Measurements from ENCODE around the gene SCAF1. TPM values are rescaled to one million over a fixed set of nuclear protein-coding genes. Genes with fewer than 3 reads are reported as not detected.
A peak's percentile ranks its signal among the peaks of the same experiment; 100 is the strongest.

The SCAF1 gene
- polyA plus RNA-seq, 2 of the 4 experiments (the other 2 are of a cell fraction): 4.0 to 47.9 TPM

DNA sequence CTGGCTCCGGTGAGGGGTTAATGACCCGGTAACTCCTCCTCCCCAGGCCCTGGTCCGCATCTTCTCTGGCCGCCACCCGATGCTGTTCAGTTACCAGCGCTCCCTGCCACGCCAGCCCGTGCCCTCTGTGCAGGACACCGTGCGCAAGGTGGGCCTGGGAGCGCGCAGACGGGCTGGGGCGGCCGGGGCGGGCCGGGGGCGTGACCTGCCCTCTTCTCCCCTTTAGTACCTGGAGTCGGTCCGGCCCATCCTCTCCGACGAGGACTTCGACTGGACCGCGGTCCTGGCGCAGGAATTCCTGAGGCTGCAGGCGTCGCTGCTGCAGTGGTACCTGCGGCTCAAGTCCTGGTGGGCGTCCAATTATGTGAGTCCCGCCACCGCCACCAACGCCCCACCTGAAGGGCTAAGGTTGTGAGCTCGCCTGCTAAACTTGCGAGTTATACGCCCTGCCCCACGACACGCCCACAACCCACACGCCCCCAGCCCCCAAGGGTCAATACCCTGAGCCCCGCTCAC lies 59.3 kb downstream of the SCAF1 start:
- Histone ChIP-seq H3K27ac (peak overlapping the region in 1 of 2 experiments; percentile 66; a peak in 3 of 6 replicates), H3K4me3 (peak overlapping the region; percentile 31)
- ATAC-seq: peak; percentile 57 to 73

DNA sequence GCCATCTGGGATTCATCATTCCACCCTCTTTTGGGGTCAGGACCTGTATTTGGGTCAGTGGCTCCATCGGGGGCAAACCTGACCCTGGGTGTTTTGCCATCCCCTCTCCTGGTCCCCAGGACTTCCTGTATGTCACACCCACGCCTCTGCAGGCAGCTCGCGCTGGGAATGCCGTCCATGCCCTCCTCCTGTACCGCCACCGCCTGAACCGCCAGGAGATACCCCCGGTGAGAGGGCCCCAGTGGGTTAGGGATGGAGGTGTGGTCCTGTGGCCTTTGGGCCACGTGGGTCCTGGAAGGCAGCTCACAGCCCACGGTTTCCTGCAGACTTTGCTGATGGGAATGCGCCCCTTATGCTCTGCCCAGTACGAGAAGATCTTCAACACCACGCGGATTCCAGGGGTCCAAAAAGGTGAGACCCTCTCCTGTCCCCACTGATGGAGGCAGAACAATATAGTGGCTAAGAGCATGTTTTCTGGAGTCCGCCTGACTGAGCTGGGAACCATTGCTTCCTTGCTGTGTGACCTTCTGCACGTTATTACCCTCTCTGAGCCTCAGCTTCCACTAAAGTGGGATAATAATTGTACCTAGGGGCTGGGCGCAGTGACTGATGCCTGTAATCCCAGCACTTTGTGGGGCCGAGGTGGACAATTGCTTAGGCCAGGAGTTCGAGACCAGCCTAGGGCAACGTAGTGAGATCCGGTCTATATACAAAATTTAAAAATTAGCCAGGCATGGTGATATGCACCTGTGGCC lies 63.1 kb downstream of the SCAF1 start:
- H3K4me1 ChIP-seq: peaks cover 6% of the 10 kb centered on the region; the same call in 1 of the 3 replicates
- H3K9me3 ChIP-seq: no peaks in the 10 kb centered on the region
- no peak overlapping the region for H3K4me2 ChIP-seq
- 83% methylated on average over 22 of the region's 22 CpGs for WGBS (ENCODE audit: missing lambda C conversion rate)
- CTCF ChIA-PET: interaction anchor here (0.7 to 5.9 kb wide), 4 partner anchors 8 to 15 kb away, joined by 3 to 29 read pairs (median 4); no protein-coding TSS in a partner anchor
- H3K4me3 ChIP-seq: no peak overlapping the region
- no peak overlapping the region for H3K27ac ChIP-seq
- TF ChIP-seq FOSL2 (IDR thresholded peaks at IDR 0.05) (no peak), FOSL2 (CRISPR knock-in tag; IDR thresholded peaks at IDR 0.05) (no peak), EP300 (IDR thresholded peaks at IDR 0.05) (no peak), HOXB13 (CRISPR knock-in tag; IDR thresholded peaks at IDR 0.05; ENCODE audit: low read depth) (no peak), ZFP36 (IDR thresholded peaks at IDR 0.05; ENCODE audit: borderline replicate concordance, partially characterized antibody) (peak; percentile 79), KDM1A (IDR thresholded peaks at IDR 0.05; ENCODE audit: low read depth) (0 out of 2 replicates have a peak, but pooled peaks have one; percentile 51), CBX8 (IDR thresholded peaks at IDR 0.05) (no peak)
- DNase-seq (ENCODE audit: low read depth in 1 of 2, low spot score in 1 of 2) (no peak), ATAC-seq (no peak), FAIRE-seq (no peak)
- POLR2A ChIA-PET: no interaction called here

More for the DNA sequence above, 59.3 kb downstream of the SCAF1 start:
- CTCF ChIA-PET: interaction anchor here (1.2 to 1.6 kb wide), 2 partner anchors 15 to 157 kb away, joined by 4 read pairs; no protein-coding TSS in a partner anchor
- TF ChIP-seq CTCF (IDR thresholded peaks at IDR 0.05) (0 out of 3 replicates have a peak, but pooled peaks have one; percentile 9), RCOR1 (IDR thresholded peaks at IDR 0.05; ENCODE audit: low read depth, low read length) (no peak), CEBPB (IDR thresholded peaks at IDR 0.05) (no peak), RAD21 (conservative IDR thresholded peaks at IDR 0.05 in 1 of 2, IDR thresholded peaks at IDR 0.05 in 1 of 2) (0 out of 5 replicates have a peak, but pooled peaks of 1 of the 2 experiments have one; percentile 16), CBX2 (IDR thresholded peaks at IDR 0.05; ENCODE audit: borderline replicate concordance, low read depth) (no peak)
- TF ChIP-seq, protein P1, sequence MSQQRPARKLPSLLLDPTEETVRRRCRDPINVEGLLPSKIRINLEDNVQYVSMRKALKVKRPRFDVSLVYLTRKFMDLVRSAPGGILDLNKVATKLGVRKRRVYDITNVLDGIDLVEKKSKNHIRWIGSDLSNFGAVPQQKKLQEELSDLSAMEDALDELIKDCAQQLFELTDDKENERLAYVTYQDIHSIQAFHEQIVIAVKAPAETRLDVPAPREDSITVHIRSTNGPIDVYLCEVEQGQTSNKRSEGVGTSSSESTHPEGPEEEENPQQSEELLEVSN (IDR thresholded peaks at IDR 0.05; ENCODE audit: borderline replicate concordance, low read depth): no peak
- Histone ChIP-seq H3K4me2 (peak overlapping the region; percentile 91), H3K9me3 (no peaks in the 10 kb centered on the region), H3K4me1 (peaks cover 6% of the 10 kb centered on the region; the same call in 1 of the 3 replicates)
- POLR2A ChIA-PET: no interaction called here
- FAIRE-seq (no peak), DNase-seq (ENCODE audit: low read depth in 1 of 2, low spot score in 1 of 2) (no peak)
- WGBS (ENCODE audit: missing lambda C conversion rate): 16% methylated on average over 38 of the region's 40 CpGs

- H3K4me2 ChIP-seq: no peak overlapping the region
- no peak for FAIRE-seq
- no peak overlapping the region for H3K27ac ChIP-seq
- 79% methylated on average over 12 of the region's 16 CpGs for WGBS (ENCODE audit: missing lambda C conversion rate)
- ATAC-seq: no peak
- no peak overlapping the region for H3K4me3 ChIP-seq
- ChIA-PET POLR2A (no interaction called here), CTCF (interaction anchor here (5.9 kb wide), 1 partner anchor 11 kb away, joined by 29 read pairs; no protein-coding TSS in a partner anchor)
- H3K4me1 ChIP-seq: peaks cover 6% of the 10 kb centered on the region; the same call in 1 of the 3 replicates
- no peak for DNase-seq (ENCODE audit: low read depth in 1 of 2, low spot score in 1 of 2)
- no peak for TF ChIP-seq ZC3H11A (IDR thresholded peaks at IDR 0.05)
- no peak for TF ChIP-seq CBX2 (IDR thresholded peaks at IDR 0.05; ENCODE audit: borderline replicate concordance, low read depth)
- H3K9me3 ChIP-seq: no peaks in the 10 kb centered on the region
Observed at GRCh38 chr19:49705919-49706318, 63.9 kb downstream of the SCAF1 start.

Small RNA genes lying within 50 kb of the gene (small RNA-seq; reads per million reads assigned to genes)
- 0 to 1.4 (median 0) reads per million in 6 experiments for gene MIR5088

Other genes starting within 250 kb of the SCAF1 start
- gene PTH2, start 218.8 kb upstream of the SCAF1 start, polyA plus RNA-seq (2011; rRNA removed): not detected in 2 replicates
- not detected in 3 replicates for gene PTH2, start 218.8 kb upstream of the SCAF1 start, polyA plus RNA-seq (2017; fragmentation: RNase III; extraction: RNeasy Plus Mini Kit Qiagen cat#74134 plus additional on column Dnase treatment)
- gene GFY, start 216.8 kb upstream of the SCAF1 start, polyA plus RNA-seq (2011; rRNA removed): 0.06 TPM in 1 of 2 replicates, not detected in the other
- gene GFY, start 216.8 kb upstream of the SCAF1 start, polyA plus RNA-seq (2017; fragmentation: RNase III; extraction: RNeasy Plus Mini Kit Qiagen cat#74134 plus additional on column Dnase treatment): 0.16 to 0.18 TPM in 2 of 3 replicates, not detected in the other
- gene SLC17A7, start 200.7 kb upstream of the SCAF1 start, polyA plus RNA-seq (2011; rRNA removed): 0.48 and 0.50 TPM in 2 replicates
- gene SLC17A7, start 200.7 kb upstream of the SCAF1 start, polyA plus RNA-seq (2017; fragmentation: RNase III; extraction: RNeasy Plus Mini Kit Qiagen cat#74134 plus additional on column Dnase treatment): 0.35 to 0.44 TPM (median 0.39 TPM) in 3 replicates
- 74.1 and 89.7 TPM in 2 replicates for gene PIH1D1, start 190.4 kb upstream of the SCAF1 start, polyA plus RNA-seq (2011; rRNA removed)
- 96.8 to 114 TPM (median 113 TPM) in 3 replicates for gene PIH1D1, start 190.4 kb upstream of the SCAF1 start, polyA plus RNA-seq (2017; fragmentation: RNase III; extraction: RNeasy Plus Mini Kit Qiagen cat#74134 plus additional on column Dnase treatment)
- gene ALDH16A1, start 189.0 kb upstream of the SCAF1 start, polyA plus RNA-seq (2011; rRNA removed): 9.7 and 10.2 TPM in 2 replicates
- 19.9 to 23.0 TPM (median 23.0 TPM) in 3 replicates for gene ALDH16A1, start 189.0 kb upstream of the SCAF1 start, polyA plus RNA-seq (2017; fragmentation: RNase III; extraction: RNeasy Plus Mini Kit Qiagen cat#74134 plus additional on column Dnase treatment)
- gene FLT3LG, start 168.0 kb upstream of the SCAF1 start, polyA plus RNA-seq (2011; rRNA removed): 0.42 and 0.58 TPM in 2 replicates
- 0.99 to 1.2 TPM (median 1.0 TPM) in 3 replicates for gene FLT3LG, start 168.0 kb upstream of the SCAF1 start, polyA plus RNA-seq (2017; fragmentation: RNase III; extraction: RNeasy Plus Mini Kit Qiagen cat#74134 plus additional on column Dnase treatment)
- gene RPL13A, start 154.6 kb upstream of the SCAF1 start, polyA plus RNA-seq (2011; rRNA removed): 5,391 and 5,410 TPM in 2 replicates
- gene RPL13A, start 154.6 kb upstream of the SCAF1 start, polyA plus RNA-seq (2017; fragmentation: RNase III; extraction: RNeasy Plus Mini Kit Qiagen cat#74134 plus additional on column Dnase treatment): 3,383 to 3,595 TPM (median 3,438 TPM) in 3 replicates
- 2,624 and 3,014 TPM in 2 replicates for gene RPS11, start 145.8 kb upstream of the SCAF1 start, polyA plus RNA-seq (2011; rRNA removed)
- gene RPS11, start 145.8 kb upstream of the SCAF1 start, polyA plus RNA-seq (2017; fragmentation: RNase III; extraction: RNeasy Plus Mini Kit Qiagen cat#74134 plus additional on column Dnase treatment): 3,721 to 3,877 TPM (median 3,793 TPM) in 3 replicates
- gene FCGRT, start 129.5 kb upstream of the SCAF1 start, polyA plus RNA-seq (2011; rRNA removed): 25.7 and 32.0 TPM in 2 replicates
- gene FCGRT, start 129.5 kb upstream of the SCAF1 start, polyA plus RNA-seq (2017; fragmentation: RNase III; extraction: RNeasy Plus Mini Kit Qiagen cat#74134 plus additional on column Dnase treatment): 20.0 to 28.4 TPM (median 28.4 TPM) in 3 replicates
- 0.31 and 0.41 TPM in 2 replicates for gene RCN3, start 114.2 kb upstream of the SCAF1 start, polyA plus RNA-seq (2011; rRNA removed)
- gene RCN3, start 114.2 kb upstream of the SCAF1 start, polyA plus RNA-seq (2017; fragmentation: RNase III; extraction: RNeasy Plus Mini Kit Qiagen cat#74134 plus additional on column Dnase treatment): 1.6 to 2.1 TPM (median 1.8 TPM) in 3 replicates
- 49.0 and 52.5 TPM in 2 replicates for gene NOSIP, start 61.7 kb upstream of the SCAF1 start, polyA plus RNA-seq (2011; rRNA removed)
- 98.0 to 105 TPM (median 101 TPM) in 3 replicates for gene NOSIP, start 61.7 kb upstream of the SCAF1 start, polyA plus RNA-seq (2017; fragmentation: RNase III; extraction: RNeasy Plus Mini Kit Qiagen cat#74134 plus additional on column Dnase treatment)
- 0.53 and 0.82 TPM in 2 replicates for gene PRRG2, start 60.9 kb upstream of the SCAF1 start, polyA plus RNA-seq (2011; rRNA removed)
- gene PRRG2, start 60.9 kb upstream of the SCAF1 start, polyA plus RNA-seq (2017; fragmentation: RNase III; extraction: RNeasy Plus Mini Kit Qiagen cat#74134 plus additional on column Dnase treatment): 0.68 to 1.1 TPM (median 1.0 TPM) in 3 replicates
- gene PRR12, start 51.0 kb upstream of the SCAF1 start, polyA plus RNA-seq (2011; rRNA removed): 0.78 and 1.6 TPM in 2 replicates
- 13.0 to 16.3 TPM (median 15.6 TPM) in 3 replicates for gene PRR12, start 51.0 kb upstream of the SCAF1 start, polyA plus RNA-seq (2017; fragmentation: RNase III; extraction: RNeasy Plus Mini Kit Qiagen cat#74134 plus additional on column Dnase treatment)
- gene RRAS, start 2.1 kb upstream of the SCAF1 start, polyA plus RNA-seq (2011; rRNA removed): 45.9 and 47.6 TPM in 2 replicates
- 49.2 to 55.4 TPM (median 50.2 TPM) in 3 replicates for gene RRAS, start 2.1 kb upstream of the SCAF1 start, polyA plus RNA-seq (2017; fragmentation: RNase III; extraction: RNeasy Plus Mini Kit Qiagen cat#74134 plus additional on column Dnase treatment)
- gene IRF3, start 23.6 kb downstream of the SCAF1 start, polyA plus RNA-seq (2011; rRNA removed): 54.0 and 68.6 TPM in 2 replicates
- 88.5 to 114 TPM (median 103 TPM) in 3 replicates for gene IRF3, start 23.6 kb downstream of the SCAF1 start, polyA plus RNA-seq (2017; fragmentation: RNase III; extraction: RNeasy Plus Mini Kit Qiagen cat#74134 plus additional on column Dnase treatment)
- gene BCL2L12, start 23.7 kb downstream of the SCAF1 start, polyA plus RNA-seq (2011; rRNA removed): 26.6 and 29.2 TPM in 2 replicates
- gene BCL2L12, start 23.7 kb downstream of the SCAF1 start, polyA plus RNA-seq (2017; fragmentation: RNase III; extraction: RNeasy Plus Mini Kit Qiagen cat#74134 plus additional on column Dnase treatment): 47.8 to 53.0 TPM (median 48.6 TPM) in 3 replicates
- gene PRMT1, start 35.1 kb downstream of the SCAF1 start, polyA plus RNA-seq (2011; rRNA removed): 440 and 504 TPM in 2 replicates
- 488 to 516 TPM (median 500 TPM) in 3 replicates for gene PRMT1, start 35.1 kb downstream of the SCAF1 start, polyA plus RNA-seq (2017; fragmentation: RNase III; extraction: RNeasy Plus Mini Kit Qiagen cat#74134 plus additional on column Dnase treatment)
- gene ADM5, start 47.4 kb downstream of the SCAF1 start, polyA plus RNA-seq (2011; rRNA removed): 2.0 and 2.9 TPM in 2 replicates
- 4.3 to 4.5 TPM (median 4.4 TPM) in 3 replicates for gene ADM5, start 47.4 kb downstream of the SCAF1 start, polyA plus RNA-seq (2017; fragmentation: RNase III; extraction: RNeasy Plus Mini Kit Qiagen cat#74134 plus additional on column Dnase treatment)
- 8.2 and 8.5 TPM in 2 replicates for gene CPT1C, start 48.9 kb downstream of the SCAF1 start, polyA plus RNA-seq (2011; rRNA removed)
- 13.7 to 17.1 TPM (median 15.4 TPM) in 3 replicates for gene CPT1C, start 48.9 kb downstream of the SCAF1 start, polyA plus RNA-seq (2017; fragmentation: RNase III; extraction: RNeasy Plus Mini Kit Qiagen cat#74134 plus additional on column Dnase treatment)
- not detected in 2 replicates for gene TSKS, start 121.1 kb downstream of the SCAF1 start, polyA plus RNA-seq (2011; rRNA removed)
- not detected in 3 replicates for gene TSKS, start 121.1 kb downstream of the SCAF1 start, polyA plus RNA-seq (2017; fragmentation: RNase III; extraction: RNeasy Plus Mini Kit Qiagen cat#74134 plus additional on column Dnase treatment)
- gene AP2A1, start 124.8 kb downstream of the SCAF1 start, polyA plus RNA-seq (2011; rRNA removed): 36.6 and 41.6 TPM in 2 replicates
- gene AP2A1, start 124.8 kb downstream of the SCAF1 start, polyA plus RNA-seq (2017; fragmentation: RNase III; extraction: RNeasy Plus Mini Kit Qiagen cat#74134 plus additional on column Dnase treatment): 53.4 to 62.1 TPM (median 58.6 TPM) in 3 replicates
- gene FUZ, start 171.1 kb downstream of the SCAF1 start, polyA plus RNA-seq (2011; rRNA removed): 12.5 and 14.5 TPM in 2 replicates
- 15.9 to 23.7 TPM (median 21.7 TPM) in 3 replicates for gene FUZ, start 171.1 kb downstream of the SCAF1 start, polyA plus RNA-seq (2017; fragmentation: RNase III; extraction: RNeasy Plus Mini Kit Qiagen cat#74134 plus additional on column Dnase treatment)
- 20.4 and 27.1 TPM in 2 replicates for gene MED25, start 176.1 kb downstream of the SCAF1 start, polyA plus RNA-seq (2011; rRNA removed)
- 36.4 to 41.6 TPM (median 40.1 TPM) in 3 replicates for gene MED25, start 176.1 kb downstream of the SCAF1 start, polyA plus RNA-seq (2017; fragmentation: RNase III; extraction: RNeasy Plus Mini Kit Qiagen cat#74134 plus additional on column Dnase treatment)
- 27.7 and 41.2 TPM in 2 replicates for gene PTOV1, start 208.9 kb downstream of the SCAF1 start, polyA plus RNA-seq (2011; rRNA removed)
- gene PTOV1, start 208.9 kb downstream of the SCAF1 start, polyA plus RNA-seq (2017; fragmentation: RNase III; extraction: RNeasy Plus Mini Kit Qiagen cat#74134 plus additional on column Dnase treatment): 119 to 153 TPM (median 147 TPM) in 3 replicates
- gene PNKP, start 225.4 kb downstream of the SCAF1 start, polyA plus RNA-seq (2011; rRNA removed): 22.5 and 23.3 TPM in 2 replicates
- gene PNKP, start 225.4 kb downstream of the SCAF1 start, polyA plus RNA-seq (2017; fragmentation: RNase III; extraction: RNeasy Plus Mini Kit Qiagen cat#74134 plus additional on column Dnase treatment): 63.8 to 75.9 TPM (median 71.2 TPM) in 3 replicates
- gene AKT1S1, start 235.1 kb downstream of the SCAF1 start, polyA plus RNA-seq (2011; rRNA removed): 39.2 and 41.5 TPM in 2 replicates
- gene AKT1S1, start 235.1 kb downstream of the SCAF1 start, polyA plus RNA-seq (2017; fragmentation: RNase III; extraction: RNeasy Plus Mini Kit Qiagen cat#74134 plus additional on column Dnase treatment): 63.4 to 75.9 TPM (median 75.3 TPM) in 3 replicates
- gene TBC1D17, start 235.5 kb downstream of the SCAF1 start, polyA plus RNA-seq (2011; rRNA removed): 12.3 and 18.0 TPM in 2 replicates
- 26.6 to 44.8 TPM (median 41.5 TPM) in 3 replicates for gene TBC1D17, start 235.5 kb downstream of the SCAF1 start, polyA plus RNA-seq (2017; fragmentation: RNase III; extraction: RNeasy Plus Mini Kit Qiagen cat#74134 plus additional on column Dnase treatment)